Pulmonary artery endothelial cell (primary cell): ENCODE measurements around the gene MAGEB3. TPM values are rescaled to one million over a fixed set of nuclear protein-coding genes. Genes with fewer than 3 reads are reported as not detected.
"Not testable (repeated sequence)": the region's sequence is repeated elsewhere in the genome, so short reads cannot be mapped to it uniquely, and the experiment has no call there.

Experiments
- DNase-seq: peaks from one replicate; pipeline ENCODE4 v3.0.0-alpha.2; 2011; ENCODE audit warnings: low read depth, low spot score
- total RNA-seq: library from RNA; depleted of rRNA; stranded (reverse); fragments of >200 nt; gene quantifications from 2 replicates; pipeline ENCODE4 v1.2.3, GENCODE V29; 2014

MAGEB3 gene
- total RNA-seq, result not detected in 2 replicates

- DNase-seq, result no peak
These were observed at the start of gene MAGEB3 for GRCh38 chrX:30230395-30230794. Gene MAGEB3 (plus strand): TSS chrX:30230657. CDS start chrX:30235925, 5,268 bp downstream.

GRCh38 chrX:30181353-30181752 is 49.1 kb upstream of the MAGEB3 start:
- no peak for DNase-seq

- no peak for DNase-seq
These were observed 46.9 kb upstream of the MAGEB3 start for GRCh38 chrX:30183554-30183953.

- no peak for DNase-seq
These were observed 40.0 kb upstream of the MAGEB3 start for GRCh38 chrX:30190426-30190825.

GRCh38 chrX:30193910-30194309 is 36.5 kb upstream of the MAGEB3 start:
- DNase-seq, result not testable (repeated sequence)

- no peak for DNase-seq
These were observed 34.1 kb upstream of the MAGEB3 start for GRCh38 chrX:30196322-30196721.

GRCh38 chrX:30212172-30212571 is 18.3 kb upstream of the MAGEB3 start:
- DNase-seq, result no peak

- DNase-seq, result no peak
These were observed 15.1 kb upstream of the MAGEB3 start, which contains the start of gene MAGEB2 for GRCh38 chrX:30215357-30215843. Gene MAGEB2 (plus strand): TSS chrX:30215563. CDS start chrX:30218581, 3,018 bp downstream.

GRCh38 chrX:30217465-30217864 is 13.0 kb upstream of the MAGEB3 start:
- no peak for DNase-seq

- DNase-seq, result no peak
These were observed 11.1 kb upstream of the MAGEB3 start for GRCh38 chrX:30219372-30219771.

GRCh38 chrX:30220661-30221060 is 9.8 kb upstream of the MAGEB3 start:
- DNase-seq, result no peak

- DNase-seq, result no peak
These were observed 5.9 kb upstream of the MAGEB3 start for GRCh38 chrX:30224536-30224935.

- DNase-seq, result no peak
These were observed 1.9 kb upstream of the MAGEB3 start for GRCh38 chrX:30228526-30228925.

- no peak for DNase-seq
These were observed 11.4 kb downstream of the MAGEB3 start, which contains the start of gene MAGEB4 for GRCh38 chrX:30241724-30242415. Gene MAGEB4 (plus strand): TSS chrX:30242000. CDS start chrX:30242136, 136 bp downstream.

GRCh38 chrX:30246769-30247489 is 16.5 kb downstream of the MAGEB3 start, which contains the start of gene MAGEB1:
Gene MAGEB1 (plus strand): TSS chrX:30247146. CDS start chrX:30250494, 3,348 bp downstream.
- DNase-seq, result no peak

GRCh38 chrX:30248854-30249253 is 18.4 kb downstream of the MAGEB3 start:
- no peak for DNase-seq

- DNase-seq, result no peak
These were observed 22.8 kb downstream of the MAGEB3 start for GRCh38 chrX:30253257-30253656.

GRCh38 chrX:30259927-30260326 is 29.5 kb downstream of the MAGEB3 start:
- DNase-seq, result no peak

- no peak for DNase-seq
These were observed 30.6 kb downstream of the MAGEB3 start for GRCh38 chrX:30261012-30261411.

GRCh38 chrX:30262763-30263162 is 32.3 kb downstream of the MAGEB3 start:
- DNase-seq, result no peak

- no peak for DNase-seq
These were observed 40.2 kb downstream of the MAGEB3 start for GRCh38 chrX:30270639-30271038.

GRCh38 chrX:30275498-30275897 is 45.0 kb downstream of the MAGEB3 start:
- DNase-seq, result no peak
